Gastrocnemius medialis (tissue), 4 donors: ENCODE data around the gene BTBD19. TPM values are rescaled to one million over a fixed set of nuclear protein-coding genes. Genes with fewer than 3 reads are reported as not detected.
A peak's percentile ranks its signal among the peaks of the same experiment; 100 is the strongest.
"Not testable (repeated sequence)": the region's sequence is repeated elsewhere in the genome, so short reads cannot be mapped to it uniquely, and the experiment has no call there.

Experiments
- ATAC-seq, 2 donors: fragments of 150-250 bp; one replicate each; pipeline ENCODE4 v1.9.1; 2016
- DNase-seq, 2 donors: peaks; one replicate each; pipeline ENCODE4 v3.0.0-alpha.2; 2019
- H3K27ac ChIP-seq, 4 donors: fragments of 200-600 bp; sonication (generic); 1 replicate in 1 of 4; 2 replicates in 3 of 4; pipeline ENCODE4 v1.5.1; 2016 to 2018; ENCODE audit warnings: mild to moderate bottlenecking in 2 of 4, moderate library complexity in 1 of 4
- H3K27me3 ChIP-seq, 3 donors: fragments of 200-600 bp; sonication (generic) in 2 of 3; 1 replicate in 1 of 3; 2 replicates in 2 of 3; pipeline versions ENCODE4 v1.5.1 to v1.6.0; 2016 to 2019; ENCODE audit warnings: mild to moderate bottlenecking in 1 of 3, moderate library complexity in 1 of 3
- H3K36me3 ChIP-seq, 2 donors: fragments of 200-600 bp; sonication (generic) in 1 of 2; one replicate each; pipeline ENCODE4 v1.5.1; 2017 to 2018
- H3K4me1 ChIP-seq, 2 donors: fragments of 200-600 bp; sonication (generic) in 1 of 2; one replicate each; pipeline ENCODE4 v1.5.1; 2016 to 2017; ENCODE audit warnings: mild to moderate bottlenecking in 2 of 2
- H3K4me3 ChIP-seq, 4 donors: fragments of 200-600 bp; sonication (generic) in 3 of 4; 1 replicate in 1 of 4; 2 replicates in 3 of 4; pipeline ENCODE4 v1.5.1; 2016 to 2019; ENCODE audit warnings: mild to moderate bottlenecking in 2 of 4
- H3K9me3 ChIP-seq, 3 donors: fragments of 200-600 bp; sonication (generic) in 2 of 3; 1 replicate in 1 of 3; 2 replicates in 2 of 3; pipeline ENCODE4 v1.5.1; 2016 to 2019
- POLR2A ChIP-seq, 2 donors: fragments of 450-650 bp; IDR thresholded peaks; one replicate each; pipeline ENCODE4 v1.6.1; 2017; ENCODE audit warnings: antibody characterized with exemption in 2 of 2, mild to moderate bottlenecking in 2 of 2, moderate library complexity in 2 of 2
- in situ Hi-C, 4 donors: fragments of 200-750 bp; cut with MboI; loops; one replicate each; pipeline versions ENCODE4 v1.15.0 to v1.8.0; 2017; ENCODE audit warnings: low sequenced_read_pairs in 4 of 4
- intact Hi-C: fragments of 100-400 bp; cut with DNase I; formaldehyde crosslinking; loops from one replicate; pipeline ENCODE4 v1.15.1; 2023; ENCODE audit warnings: low total_unique reads
- total RNA-seq, 4 donors: library from RNA; depleted of rRNA; stranded (reverse); fragments of >200 nt; gene quantifications; one replicate each; pipeline versions ENCODE4 v1.1.0 to v1.2.3, GENCODE V29; 2016
- TF ChIP-seq, protein P1 (sequence below), 5 experiments: fragments of 450-650 bp in 3 of 5; fragments of 200-600 bp in 2 of 5; sonication (generic) in 2 of 5; IDR thresholded peaks in 4 of 5; conservative IDR thresholded peaks in 1 of 5; 1 replicate in 4 of 5; 2 replicates in 1 of 5; pipeline ENCODE4 v1.5.1; 2016 to 2019; ENCODE audit warnings: antibody characterized with exemption in 5 of 5, mild to moderate bottlenecking in 3 of 5, moderate library complexity in 3 of 5

Gene BTBD19
- total RNA-seq, 4 donors from 2014 or later: 0.71 to 1.4 (median 0.91) TPM; not detected in 1

DNA sequence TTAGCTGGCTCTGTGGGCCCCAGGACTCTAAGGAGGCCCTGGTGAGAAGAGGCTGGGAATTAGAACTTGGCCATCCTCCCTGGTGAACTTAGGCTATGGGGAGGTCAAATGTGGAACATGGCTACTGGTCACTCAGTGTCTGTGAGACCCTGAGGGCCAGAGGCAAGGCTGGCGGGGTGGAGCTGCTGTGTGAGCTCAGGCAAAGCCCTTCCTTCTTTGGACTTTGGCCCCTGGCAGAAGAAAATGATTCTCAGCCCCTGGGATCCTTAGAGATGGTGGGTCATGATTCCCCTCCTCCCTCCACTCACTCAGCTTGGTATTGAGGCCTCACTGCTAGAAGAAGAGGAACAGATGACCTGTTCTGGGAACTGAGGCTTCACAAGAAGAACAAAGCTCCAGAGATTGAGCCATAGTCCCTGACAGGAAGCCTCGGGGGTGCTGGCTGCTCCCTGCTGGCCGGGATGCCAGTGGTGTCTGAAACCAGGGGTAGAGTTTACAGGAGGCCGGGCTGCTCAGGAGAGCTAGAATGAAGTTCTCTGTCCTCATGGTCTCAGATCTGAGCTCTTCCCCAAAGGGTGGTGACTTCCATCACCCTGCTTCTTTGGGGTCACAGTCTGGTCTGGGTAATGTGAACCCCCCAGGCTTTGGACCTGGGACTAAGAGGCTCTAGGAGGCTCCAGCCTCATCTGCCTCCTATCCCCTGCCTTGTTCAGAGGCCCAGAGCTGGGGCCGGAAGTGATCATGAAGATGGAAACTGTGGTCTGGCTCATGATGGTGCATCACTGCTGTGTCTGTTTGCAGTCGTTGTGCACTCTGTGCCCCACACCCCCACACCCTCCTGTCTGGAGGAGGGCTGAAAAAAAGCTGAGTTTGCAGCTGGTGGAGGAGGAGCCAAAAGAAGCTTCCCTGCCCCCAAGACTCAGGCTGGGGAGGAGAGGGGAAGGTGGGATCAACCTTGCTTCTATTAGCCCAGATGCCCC is 905 bp downstream of the BTBD19 start:
- H3K4me1 ChIP-seq: peaks cover 39 to 60% of the 10 kb centered on the region in 2 donors
- H3K4me3 ChIP-seq: peak overlapping the region; percentile 28 to 42 (median 37)
- peak overlapping the region; percentile 84 to 94 (median 92) for H3K27ac ChIP-seq
- ATAC-seq (no peak), DNase-seq (no peak)
- H3K36me3 ChIP-seq: peaks cover 0 to 16% of the 10 kb centered on the region in 2 donors
- H3K9me3 ChIP-seq: no peaks in the 10 kb centered on the region
- in situ Hi-C loops: no loop called here
- peak in 1 of 2 donors; percentile 9 for TF ChIP-seq POLR2A (IDR thresholded peaks at IDR 0.05)
- TF ChIP-seq, protein P1, sequence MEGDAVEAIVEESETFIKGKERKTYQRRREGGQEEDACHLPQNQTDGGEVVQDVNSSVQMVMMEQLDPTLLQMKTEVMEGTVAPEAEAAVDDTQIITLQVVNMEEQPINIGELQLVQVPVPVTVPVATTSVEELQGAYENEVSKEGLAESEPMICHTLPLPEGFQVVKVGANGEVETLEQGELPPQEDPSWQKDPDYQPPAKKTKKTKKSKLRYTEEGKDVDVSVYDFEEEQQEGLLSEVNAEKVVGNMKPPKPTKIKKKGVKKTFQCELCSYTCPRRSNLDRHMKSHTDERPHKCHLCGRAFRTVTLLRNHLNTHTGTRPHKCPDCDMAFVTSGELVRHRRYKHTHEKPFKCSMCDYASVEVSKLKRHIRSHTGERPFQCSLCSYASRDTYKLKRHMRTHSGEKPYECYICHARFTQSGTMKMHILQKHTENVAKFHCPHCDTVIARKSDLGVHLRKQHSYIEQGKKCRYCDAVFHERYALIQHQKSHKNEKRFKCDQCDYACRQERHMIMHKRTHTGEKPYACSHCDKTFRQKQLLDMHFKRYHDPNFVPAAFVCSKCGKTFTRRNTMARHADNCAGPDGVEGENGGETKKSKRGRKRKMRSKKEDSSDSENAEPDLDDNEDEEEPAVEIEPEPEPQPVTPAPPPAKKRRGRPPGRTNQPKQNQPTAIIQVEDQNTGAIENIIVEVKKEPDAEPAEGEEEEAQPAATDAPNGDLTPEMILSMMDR (IDR thresholded peaks at IDR 0.05 in 4 of 5, conservative IDR thresholded peaks at IDR 0.05 in 1 of 5): no peak
- intact Hi-C loops: no loop called here
- no peaks in the 10 kb centered on the region for H3K27me3 ChIP-seq

DNA sequence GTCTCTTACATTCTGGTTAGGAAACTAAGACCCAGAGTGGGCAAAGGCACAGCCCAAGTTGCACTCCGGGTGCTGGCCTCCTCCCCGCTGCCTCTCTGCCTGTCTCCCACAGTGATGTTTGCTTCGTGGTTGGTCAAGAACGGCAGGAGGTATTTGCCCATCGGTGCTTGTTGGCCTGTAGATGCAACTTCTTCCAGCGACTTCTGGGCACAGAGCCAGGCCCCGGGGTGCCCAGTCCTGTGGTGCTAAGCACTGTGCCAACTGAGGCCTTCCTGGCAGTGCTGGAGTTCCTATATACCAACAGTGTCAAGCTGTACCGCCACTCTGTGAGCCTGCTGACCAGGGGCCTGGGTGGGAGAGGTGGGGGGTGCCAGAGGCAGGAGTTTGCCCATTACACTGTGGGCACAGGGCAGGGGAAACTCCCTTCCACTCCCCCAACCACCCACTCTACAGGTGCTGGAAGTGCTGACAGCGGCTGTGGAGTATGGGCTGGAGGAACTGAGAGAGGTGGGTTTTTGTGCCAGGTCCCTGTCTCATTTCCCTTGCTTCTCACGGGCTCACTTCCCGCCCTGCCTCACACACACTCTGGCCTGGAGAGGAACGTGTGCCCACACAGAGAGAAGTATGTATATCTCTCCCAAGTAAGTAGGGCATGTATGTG is 1.9 kb downstream of the BTBD19 start:
- no peak for TF ChIP-seq POLR2A (IDR thresholded peaks at IDR 0.05)
- TF ChIP-seq, protein P1 (IDR thresholded peaks at IDR 0.05 in 4 of 5, conservative IDR thresholded peaks at IDR 0.05 in 1 of 5): no peak
- no peak overlapping the region for H3K4me3 ChIP-seq
- ATAC-seq (no peak), DNase-seq (no peak)
- H3K27ac ChIP-seq: peak overlapping the region; percentile 84 to 94 (median 92)
- in situ Hi-C loops (no loop called here), intact Hi-C loops (no loop called here)
- H3K27me3 ChIP-seq: no peaks in the 10 kb centered on the region
- H3K9me3 ChIP-seq: no peaks in the 10 kb centered on the region
- peaks cover 0 to 6% of the 10 kb centered on the region in 2 donors for H3K36me3 ChIP-seq
- H3K4me1 ChIP-seq: peaks cover 39 to 61% of the 10 kb centered on the region in 2 donors

DNA sequence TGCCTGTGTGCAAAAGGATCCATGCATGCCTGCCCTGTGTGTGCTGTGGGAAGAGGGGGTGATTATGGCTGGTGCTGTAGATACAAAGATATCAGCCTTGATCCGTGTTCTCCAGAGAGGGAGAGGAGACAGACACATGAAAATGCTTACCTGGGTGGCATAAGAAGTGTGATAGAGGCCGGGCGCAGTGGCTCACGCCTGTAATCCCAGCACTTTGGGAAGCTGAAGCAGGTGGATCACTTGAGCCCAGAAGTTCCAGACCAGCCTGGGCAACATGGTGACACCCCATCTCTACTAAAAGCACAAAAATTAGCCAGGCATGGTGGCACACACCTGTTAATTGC is 2.4 kb downstream of the BTBD19 start:
- ATAC-seq, in situ Hi-C loops, H3K9me3 ChIP-seq, H3K27me3 ChIP-seq, H3K36me3 ChIP-seq, intact Hi-C loops, H3K4me3 ChIP-seq, DNase-seq: not testable (repeated sequence)
- Histone ChIP-seq H3K4me1 (peaks cover 39 to 58% of the 10 kb centered on the region in 2 donors), H3K27ac (peak overlapping the region in 3 of 4 donors; percentile 84 to 94 (median 90))

DNA sequence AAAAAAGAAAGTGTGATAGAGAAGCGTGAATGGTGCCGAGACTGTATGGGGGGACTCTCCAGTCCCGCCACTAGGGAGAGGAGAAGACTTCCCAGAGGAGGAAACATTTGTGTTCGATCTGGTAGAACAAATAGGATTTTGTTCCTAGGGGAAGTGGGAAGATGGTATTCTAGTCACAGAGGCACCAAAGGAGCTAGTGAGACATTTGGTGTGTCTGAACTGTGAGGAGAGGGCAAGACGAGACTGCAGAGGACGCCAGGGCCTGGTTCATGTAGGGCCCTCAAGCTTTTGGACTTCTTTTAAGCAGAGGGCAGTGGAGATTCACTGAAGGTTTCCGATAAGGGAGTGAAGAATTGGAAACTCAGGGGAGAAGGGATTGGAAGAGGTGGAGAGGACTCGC is 2.9 kb downstream of the BTBD19 start:
- H3K4me3 ChIP-seq: no peak overlapping the region
- H3K9me3 ChIP-seq: no peaks in the 10 kb centered on the region
- DNase-seq (no peak), ATAC-seq (no peak)
- no peaks in the 10 kb centered on the region for H3K27me3 ChIP-seq
- peaks cover 39 to 54% of the 10 kb centered on the region in 2 donors for H3K4me1 ChIP-seq
- peak overlapping the region in 3 of 4 donors; percentile 9 to 94 (median 90) for H3K27ac ChIP-seq
- intact Hi-C loops: no loop called here
- in situ Hi-C loops: no loop called here
- no peaks in the 10 kb centered on the region for H3K36me3 ChIP-seq
- TF ChIP-seq POLR2A (IDR thresholded peaks at IDR 0.05): no peak
- TF ChIP-seq, protein P1 (IDR thresholded peaks at IDR 0.05 in 4 of 5, conservative IDR thresholded peaks at IDR 0.05 in 1 of 5): no peak
